VCaP (cell line): Measurements from ENCODE around the gene OR10H3.
"Not testable (repeated sequence)": the region's sequence is repeated elsewhere in the genome, so short reads cannot be mapped to it uniquely, and the experiment has no call there.

Experiments
- H3K27ac ChIP-seq: fragments of 450-650 bp; 2 replicates; pipeline ENCODE4 v1.5.1; 2017
- TF ChIP-seq, protein P1 (sequence below): fragments of 450-650 bp; conservative IDR thresholded peaks from 2 replicates; pipeline ENCODE4 v1.5.1; 2017; ENCODE audit warnings: mild to moderate bottlenecking, moderate library complexity

The OR10H3 gene

DNA sequence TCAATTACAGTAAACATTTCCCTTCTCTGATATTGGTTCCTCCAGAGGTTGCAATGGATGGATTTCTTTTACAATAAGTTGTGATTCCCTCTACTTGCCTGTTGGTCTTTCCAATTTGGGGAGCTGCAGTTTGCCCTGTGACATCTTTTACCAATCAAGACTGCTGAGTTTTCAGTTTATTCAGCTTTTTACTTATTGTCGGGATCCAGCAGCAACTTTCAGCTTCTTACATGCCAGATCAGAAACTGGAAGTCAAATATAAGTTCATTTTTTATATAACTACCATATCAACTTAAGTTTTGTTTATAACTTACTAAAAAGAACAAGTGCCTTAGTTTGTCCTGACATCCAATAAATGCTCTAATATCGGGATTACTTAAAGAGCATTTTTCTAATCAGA, 10.5 kb downstream of the OR10H3 start:
- H3K27ac ChIP-seq, result no peak overlapping the region
- TF ChIP-seq, protein P1, sequence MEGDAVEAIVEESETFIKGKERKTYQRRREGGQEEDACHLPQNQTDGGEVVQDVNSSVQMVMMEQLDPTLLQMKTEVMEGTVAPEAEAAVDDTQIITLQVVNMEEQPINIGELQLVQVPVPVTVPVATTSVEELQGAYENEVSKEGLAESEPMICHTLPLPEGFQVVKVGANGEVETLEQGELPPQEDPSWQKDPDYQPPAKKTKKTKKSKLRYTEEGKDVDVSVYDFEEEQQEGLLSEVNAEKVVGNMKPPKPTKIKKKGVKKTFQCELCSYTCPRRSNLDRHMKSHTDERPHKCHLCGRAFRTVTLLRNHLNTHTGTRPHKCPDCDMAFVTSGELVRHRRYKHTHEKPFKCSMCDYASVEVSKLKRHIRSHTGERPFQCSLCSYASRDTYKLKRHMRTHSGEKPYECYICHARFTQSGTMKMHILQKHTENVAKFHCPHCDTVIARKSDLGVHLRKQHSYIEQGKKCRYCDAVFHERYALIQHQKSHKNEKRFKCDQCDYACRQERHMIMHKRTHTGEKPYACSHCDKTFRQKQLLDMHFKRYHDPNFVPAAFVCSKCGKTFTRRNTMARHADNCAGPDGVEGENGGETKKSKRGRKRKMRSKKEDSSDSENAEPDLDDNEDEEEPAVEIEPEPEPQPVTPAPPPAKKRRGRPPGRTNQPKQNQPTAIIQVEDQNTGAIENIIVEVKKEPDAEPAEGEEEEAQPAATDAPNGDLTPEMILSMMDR, result no peak

DNA sequence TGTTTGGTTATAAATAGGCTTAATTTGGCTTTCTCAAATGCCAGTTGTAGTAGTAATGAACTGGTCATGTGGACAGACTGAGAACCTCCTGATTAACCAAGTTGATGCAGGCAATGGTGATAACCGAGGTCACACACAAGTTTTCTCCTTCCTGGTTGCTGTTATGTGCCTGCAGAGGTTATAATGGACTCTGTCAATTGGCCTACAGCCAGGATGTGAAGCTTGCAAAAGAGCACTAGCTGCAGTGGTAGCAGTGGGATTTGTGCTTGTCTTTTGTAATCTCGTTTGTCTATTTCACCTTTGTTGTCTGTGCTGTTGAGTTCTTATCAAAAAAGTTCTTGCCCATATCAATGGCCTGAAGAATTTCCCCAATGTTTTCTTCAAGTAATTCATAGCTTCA, 20.6 kb downstream of the OR10H3 start:
- no peak overlapping the region for H3K27ac ChIP-seq
- TF ChIP-seq, protein P1, result no peak

DNA sequence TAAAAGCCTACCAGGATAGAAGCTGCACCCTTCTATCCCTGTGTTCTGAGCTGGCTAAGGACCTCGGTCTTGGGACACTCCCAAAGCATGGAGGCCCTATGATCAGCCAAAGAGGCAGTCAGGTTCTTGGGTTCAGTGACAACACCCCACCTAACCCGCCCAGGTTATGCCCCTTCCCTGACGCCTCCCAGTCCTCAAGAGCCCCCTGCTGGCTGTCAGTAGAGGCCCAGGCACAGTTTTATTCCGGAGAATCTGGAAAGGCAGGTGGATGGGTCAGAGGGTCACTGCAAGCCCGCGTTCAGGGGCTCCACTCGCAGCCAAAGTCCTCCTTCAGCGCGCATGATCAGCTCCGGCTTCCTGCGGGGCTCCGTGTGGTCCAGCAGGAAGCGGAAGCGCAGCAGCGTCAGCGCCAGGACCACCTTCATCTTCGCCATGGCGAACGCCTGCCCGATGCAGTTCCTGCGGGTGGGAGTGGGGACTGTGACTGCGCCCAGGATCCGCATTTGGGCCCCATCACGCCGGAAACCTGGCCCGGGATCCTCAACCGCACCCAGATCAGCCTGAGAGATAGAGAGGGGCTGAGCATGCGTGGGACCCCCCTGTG, 22.3 kb downstream of the OR10H3 start:
- no peak overlapping the region for H3K27ac ChIP-seq
- TF ChIP-seq, protein P1, result no peak; the same call in 1 of the 2 replicates

DNA sequence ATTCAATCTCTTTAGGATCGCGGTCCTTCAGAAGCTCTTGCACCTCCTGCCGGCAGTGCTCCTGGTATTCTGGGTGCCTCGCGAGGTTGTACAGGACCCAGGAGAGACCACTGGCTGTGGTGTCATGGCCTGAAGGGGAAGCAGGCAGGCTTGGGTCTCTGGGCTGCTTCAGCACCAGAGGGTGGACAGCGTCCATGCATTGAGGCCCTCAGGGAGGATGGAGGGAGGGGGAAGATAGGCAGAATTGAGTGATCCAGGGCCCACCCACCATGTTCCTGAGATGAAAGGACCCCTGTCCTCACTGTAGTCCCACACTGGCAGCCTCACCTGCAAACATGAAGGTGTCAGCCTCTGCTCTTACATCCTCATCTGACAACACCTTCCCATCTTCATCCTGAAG, 31.8 kb downstream of the OR10H3 start:
- H3K27ac ChIP-seq, result no peak overlapping the region
- TF ChIP-seq, protein P1, result no peak

DNA sequence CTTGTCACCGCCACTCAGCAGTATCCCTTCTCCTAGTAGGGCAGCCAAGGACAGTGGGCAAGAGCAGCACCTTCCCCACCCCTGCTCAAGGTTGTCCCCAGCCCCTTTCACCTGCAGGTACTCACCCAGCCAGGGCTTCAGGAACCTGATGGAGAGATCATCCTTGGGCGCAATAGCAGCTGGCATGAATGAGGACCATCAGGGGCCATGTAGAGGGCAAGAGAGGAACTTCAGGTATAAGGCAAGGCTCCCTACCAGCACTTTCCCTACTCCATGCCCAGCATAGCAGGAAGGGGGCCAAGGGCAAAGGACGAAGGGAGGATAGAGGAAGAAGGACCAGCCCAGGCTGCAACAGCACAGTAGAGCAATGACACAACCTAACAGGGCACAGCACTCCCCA, 36.4 kb downstream of the OR10H3 start:
- not testable (repeated sequence) for H3K27ac ChIP-seq

DNA sequence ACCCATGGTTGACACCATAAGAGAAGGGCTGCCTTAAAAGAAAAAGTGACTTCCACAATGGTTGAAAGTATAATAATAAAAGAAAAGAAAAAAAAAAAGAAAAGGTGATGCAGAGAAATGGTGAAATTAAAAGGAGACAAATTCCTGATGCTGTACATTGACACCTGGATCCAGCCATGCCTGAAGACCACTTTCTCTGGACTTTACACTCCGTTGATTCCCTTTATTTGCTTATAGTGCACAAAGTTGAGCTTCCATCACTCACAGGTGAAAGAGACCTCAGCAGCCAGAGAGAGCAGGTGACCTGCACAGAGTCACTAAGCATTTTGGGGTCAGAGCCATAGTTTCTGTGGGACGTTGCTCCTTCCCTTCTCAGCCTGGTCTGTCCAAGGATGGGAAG, 37.5 kb downstream of the OR10H3 start:
- TF ChIP-seq, protein P1, result no peak

DNA sequence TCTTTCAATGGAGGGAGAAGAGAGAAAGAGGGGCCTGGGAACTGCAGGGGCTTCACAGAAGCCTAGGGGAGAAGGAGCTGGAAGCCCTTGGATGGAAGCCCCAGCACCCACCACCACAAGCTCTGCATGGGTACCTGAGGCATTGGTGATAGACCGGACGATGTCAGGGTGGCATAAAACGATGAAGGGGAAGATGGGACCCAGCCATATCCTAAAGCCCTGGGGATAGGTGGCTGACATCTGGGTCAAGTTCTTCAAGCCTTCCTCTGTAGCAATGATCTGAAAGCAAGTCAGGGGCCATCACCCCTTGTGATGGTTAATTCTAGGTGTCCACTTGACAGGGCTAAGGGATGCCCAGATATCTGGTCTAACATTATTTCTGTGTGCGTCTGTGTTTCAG, 38.5 kb downstream of the OR10H3 start:
- H3K27ac ChIP-seq, result no peak overlapping the region
- TF ChIP-seq, protein P1, result no peak

More for the DNA sequence above, 37.5 kb downstream of the OR10H3 start:
- no peak overlapping the region for H3K27ac ChIP-seq
